Measurements from ENCODE around the gene GNAL. TPM values are rescaled to one million over a fixed set of nuclear protein-coding genes. Genes with fewer than 3 reads are reported as not detected.
A peak's percentile ranks its signal among the peaks of the same experiment; 100 is the strongest.
"Not testable (repeated sequence)": the region's sequence is repeated elsewhere in the genome, so short reads cannot be mapped to it uniquely, and the experiment has no call there.

The GNAL gene
- total RNA-seq, 2 experiments from 2014 or later: 0.05 TPM; not detected in 1

DNA sequence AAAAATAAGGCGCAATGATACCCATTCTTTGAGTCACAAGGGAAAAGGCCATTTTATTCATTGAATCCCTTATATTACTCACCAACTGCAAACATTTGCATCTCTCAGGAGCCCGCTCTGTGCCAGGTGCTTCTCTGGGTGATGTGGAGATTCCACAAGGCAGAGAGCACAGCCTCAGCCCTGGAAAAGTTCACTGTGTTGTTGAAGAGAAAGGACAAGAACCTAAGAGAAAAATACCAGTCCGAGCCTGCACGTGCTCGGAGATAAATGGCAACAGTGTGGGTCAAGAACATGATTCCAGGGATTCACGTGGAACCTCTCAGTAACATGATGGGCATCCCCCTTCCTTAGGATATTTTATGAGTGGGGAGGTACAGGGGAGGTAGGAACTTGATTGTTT lies 11.8 kb downstream of the GNAL start:
- H3K36me3 Mint-ChIP-seq (ENCODE audit: low read depth): no peaks in the 10 kb centered on the region
- intact Hi-C loops (cut with micrococcal nuclease): no loop called here
- no peaks in the 10 kb centered on the region for H3K4me1 Mint-ChIP-seq (ENCODE audit: low read depth)
- H3K4me3 Mint-ChIP-seq: no peak overlapping the region
- CTCF ChIA-PET: interaction anchor here (1.3 kb wide), 1 partner anchor 45 kb away, joined by 3 read pairs; no protein-coding TSS in a partner anchor
- DNase-seq: no peak
- H3K27me3 Mint-ChIP-seq (ENCODE audit: low read depth): peaks cover 15% of the 10 kb centered on the region
- no peak overlapping the region for H3K27ac Mint-ChIP-seq
- H3K9me3 Mint-ChIP-seq: no peaks in the 10 kb centered on the region

DNA sequence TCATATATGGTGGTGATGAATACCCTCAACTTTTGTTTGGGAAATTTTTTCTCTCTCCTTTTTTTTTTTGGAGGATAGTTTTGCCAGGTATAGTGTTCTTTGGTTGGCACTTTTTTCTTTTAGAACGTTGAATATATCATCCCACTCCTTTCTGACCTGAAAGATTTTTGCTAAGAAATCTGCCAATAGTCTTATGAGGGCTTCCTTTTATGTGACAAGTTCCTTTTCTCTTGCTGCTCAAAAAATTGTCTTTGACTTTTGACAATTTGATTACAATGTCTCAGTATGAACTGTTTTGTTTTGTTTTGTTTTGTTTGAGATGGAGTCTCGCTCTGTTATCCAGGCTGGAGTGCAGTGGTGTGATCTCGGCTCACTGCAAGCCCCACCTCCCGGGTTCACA lies 21.5 kb downstream of the GNAL start:
- CTCF ChIA-PET: no interaction called here
- H3K4me1 Mint-ChIP-seq (ENCODE audit: low read depth): no peaks in the 10 kb centered on the region
- DNase-seq: no peak
- peaks cover 18% of the 10 kb centered on the region for H3K27me3 Mint-ChIP-seq (ENCODE audit: low read depth)
- no peak overlapping the region for H3K27ac Mint-ChIP-seq
- peaks cover 4% of the 10 kb centered on the region for H3K9me3 Mint-ChIP-seq
- intact Hi-C loops (cut with micrococcal nuclease): no loop called here
- no peak overlapping the region for H3K4me3 Mint-ChIP-seq
- no peaks in the 10 kb centered on the region for H3K36me3 Mint-ChIP-seq (ENCODE audit: low read depth)

DNA sequence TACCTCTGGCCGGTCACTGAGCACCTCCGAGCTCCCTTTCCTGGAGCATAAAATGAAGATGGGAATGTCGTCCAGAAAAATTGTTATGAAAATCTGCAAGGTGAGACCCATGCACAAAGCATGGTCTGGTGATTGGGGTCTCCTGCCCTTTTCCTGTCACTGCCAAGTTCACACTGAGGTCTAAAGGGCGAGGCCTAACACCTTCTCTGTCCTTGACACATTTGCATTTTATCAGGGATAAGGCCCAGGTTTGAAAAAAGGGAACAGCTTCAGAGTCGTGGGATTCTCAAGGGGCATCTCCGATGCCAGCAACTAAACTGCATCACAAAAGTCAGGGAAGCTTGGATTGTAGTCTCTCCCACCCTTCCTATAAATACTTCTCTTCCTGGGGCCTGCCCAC lies 24.7 kb downstream of the GNAL start:
- CTCF ChIA-PET: no interaction called here
- Mint-ChIP-seq H3K4me1 (ENCODE audit: low read depth) (no peaks in the 10 kb centered on the region), H3K36me3 (ENCODE audit: low read depth) (no peaks in the 10 kb centered on the region), H3K4me3 (no peak overlapping the region), H3K27me3 (ENCODE audit: low read depth) (peaks cover 18% of the 10 kb centered on the region), H3K27ac (no peak overlapping the region), H3K9me3 (peaks cover 4% of the 10 kb centered on the region)
- no peak for DNase-seq
- intact Hi-C loops (cut with micrococcal nuclease): no loop called here

DNA sequence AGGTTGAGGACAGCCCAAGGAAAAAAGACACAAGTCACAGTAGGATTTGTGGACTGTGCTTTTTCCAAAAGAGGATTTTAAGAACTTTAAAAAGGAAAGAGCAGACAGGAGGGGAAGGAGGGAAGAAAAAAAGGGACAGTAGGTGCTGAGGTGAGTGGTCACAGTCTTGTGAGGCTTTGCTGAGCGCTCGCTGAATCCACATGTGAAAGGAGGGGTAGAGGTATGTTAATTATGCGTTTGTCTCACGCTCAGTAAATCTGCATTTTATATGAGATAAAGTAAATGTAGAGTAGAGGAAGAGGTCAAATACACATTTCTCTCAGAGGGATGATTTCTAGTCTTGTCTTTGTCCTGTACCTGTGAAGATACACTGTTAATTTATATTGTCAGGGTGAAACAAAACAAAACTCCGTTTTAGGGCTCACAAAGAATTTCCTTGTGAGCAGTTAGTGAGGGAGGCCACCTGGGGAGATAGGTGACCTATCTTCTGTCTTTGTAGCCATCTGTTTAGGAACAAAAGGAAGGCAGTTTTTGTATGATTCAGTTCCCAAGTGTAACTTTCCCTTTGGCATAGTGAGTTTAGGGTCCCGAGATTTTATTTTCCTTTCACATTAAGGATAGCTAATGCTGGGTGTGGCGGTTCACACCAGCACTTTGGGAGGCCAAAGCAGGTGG lies 25.3 kb downstream of the GNAL start:
- CTCF ChIA-PET: no interaction called here
- intact Hi-C loops (cut with micrococcal nuclease): no loop called here
- peaks cover 15% of the 10 kb centered on the region for H3K27me3 Mint-ChIP-seq (ENCODE audit: low read depth)
- H3K4me3 Mint-ChIP-seq: no peak overlapping the region
- H3K27ac Mint-ChIP-seq: no peak overlapping the region
- no peaks in the 10 kb centered on the region for H3K4me1 Mint-ChIP-seq (ENCODE audit: low read depth)
- peaks cover 2% of the 10 kb centered on the region for H3K9me3 Mint-ChIP-seq
- no peaks in the 10 kb centered on the region for H3K36me3 Mint-ChIP-seq (ENCODE audit: low read depth)
- no peak for DNase-seq

DNA sequence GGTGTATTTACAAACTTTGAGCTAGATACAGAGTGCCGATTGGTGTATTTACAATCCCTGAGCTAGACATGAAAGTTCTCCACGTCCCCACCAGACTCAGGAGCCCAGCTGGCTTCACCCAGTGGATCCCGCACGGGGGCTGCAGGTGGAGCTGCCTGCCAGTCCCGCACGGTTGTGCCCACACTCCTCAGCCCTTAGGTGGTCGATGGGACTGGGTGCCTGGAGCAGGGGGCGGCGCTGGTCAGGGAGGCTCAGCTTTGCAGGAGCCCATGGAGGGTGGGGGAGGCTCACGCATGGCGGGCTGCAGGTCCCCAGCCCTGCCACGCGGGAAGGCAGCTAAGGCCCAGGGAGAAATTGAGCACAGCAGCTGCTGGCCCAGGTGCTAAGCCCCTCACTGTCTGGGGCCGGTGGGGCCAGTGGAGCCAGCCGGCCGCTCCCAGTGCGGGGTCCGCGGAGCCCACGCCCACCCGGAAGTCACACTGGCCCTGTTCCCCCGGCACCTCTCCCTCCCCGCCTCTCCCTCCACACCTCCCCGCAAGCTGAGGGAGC lies 27.8 kb downstream of the GNAL start:
- intact Hi-C loops (cut with micrococcal nuclease); DNase-seq; H3K4me3 Mint-ChIP-seq; H3K9me3 Mint-ChIP-seq; H3K4me1 Mint-ChIP-seq (ENCODE audit: low read depth); H3K27ac Mint-ChIP-seq; H3K36me3 Mint-ChIP-seq (ENCODE audit: low read depth): not testable (repeated sequence)
- CTCF ChIA-PET: interaction anchor here (0.7 kb wide), 1 partner anchor 16 kb away, joined by 3 read pairs; no protein-coding TSS in a partner anchor
- H3K27me3 Mint-ChIP-seq (ENCODE audit: low read depth): peaks cover 13% of the 10 kb centered on the region

DNA sequence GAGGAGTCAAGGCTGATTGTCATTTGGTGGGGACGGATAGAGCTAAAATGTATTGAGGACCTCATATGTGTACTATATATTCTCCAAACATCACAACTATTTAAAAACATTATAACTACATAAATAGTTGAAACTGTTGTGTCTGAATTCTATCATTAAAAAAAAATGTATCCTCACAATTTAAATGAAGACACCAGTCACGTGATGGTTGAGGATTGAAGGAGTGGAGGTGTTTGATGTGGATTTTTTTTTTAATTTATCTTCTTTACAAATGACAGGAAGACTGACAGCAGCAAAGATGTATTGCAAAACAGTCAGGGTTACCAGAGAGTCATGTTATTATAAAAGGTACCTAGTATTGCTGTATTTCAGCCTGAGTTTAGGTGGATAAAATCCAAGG lies 30.0 kb downstream of the GNAL start:
- no peaks in the 10 kb centered on the region for H3K9me3 Mint-ChIP-seq
- no peaks in the 10 kb centered on the region for H3K36me3 Mint-ChIP-seq (ENCODE audit: low read depth)
- CTCF ChIA-PET: interaction anchor here (0.5 to 3.3 kb wide), 3 partner anchors 9 to 1152 kb away, joined by 3 to 11 read pairs (median 5); no protein-coding TSS in a partner anchor
- H3K4me1 Mint-ChIP-seq (ENCODE audit: low read depth): peaks cover 2% of the 10 kb centered on the region
- no peak overlapping the region for H3K4me3 Mint-ChIP-seq
- DNase-seq: no peak
- intact Hi-C loops (cut with micrococcal nuclease): no loop called here
- H3K27me3 Mint-ChIP-seq (ENCODE audit: low read depth): peaks cover 7% of the 10 kb centered on the region
- H3K27ac Mint-ChIP-seq: no peak overlapping the region

DNA sequence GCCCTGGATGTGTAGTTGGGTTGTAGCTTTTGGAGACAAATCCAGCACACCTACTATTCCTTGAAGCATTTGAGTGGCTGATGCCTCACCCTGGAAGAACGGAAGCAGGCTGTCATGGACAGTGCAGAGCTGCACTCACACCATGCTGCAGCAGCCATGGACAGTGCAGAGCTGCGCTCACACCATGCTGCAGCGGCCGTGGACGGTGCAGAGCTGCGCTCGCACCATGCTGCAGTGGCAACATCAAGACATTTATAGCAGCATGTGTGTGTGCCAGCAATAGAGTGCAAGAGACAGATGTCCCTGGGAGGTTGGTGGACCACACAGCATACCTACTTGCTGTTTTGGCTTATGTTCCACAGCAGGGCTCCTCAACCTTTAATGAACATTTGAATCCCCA lies 30.6 kb downstream of the GNAL start:
- H3K27ac Mint-ChIP-seq: no peak overlapping the region
- no peaks in the 10 kb centered on the region for H3K36me3 Mint-ChIP-seq (ENCODE audit: low read depth)
- no peaks in the 10 kb centered on the region for H3K9me3 Mint-ChIP-seq
- peaks cover under 1% of the 10 kb centered on the region for H3K27me3 Mint-ChIP-seq (ENCODE audit: low read depth)
- no peak overlapping the region for H3K4me3 Mint-ChIP-seq
- CTCF ChIA-PET: interaction anchor here (0.5 to 3.3 kb wide), 2 partner anchors 13 to 1152 kb away, joined by 5 to 11 read pairs; no protein-coding TSS in a partner anchor
- no peak for DNase-seq
- H3K4me1 Mint-ChIP-seq (ENCODE audit: low read depth): peaks cover 2% of the 10 kb centered on the region
- intact Hi-C loops (cut with micrococcal nuclease): no loop called here

DNA sequence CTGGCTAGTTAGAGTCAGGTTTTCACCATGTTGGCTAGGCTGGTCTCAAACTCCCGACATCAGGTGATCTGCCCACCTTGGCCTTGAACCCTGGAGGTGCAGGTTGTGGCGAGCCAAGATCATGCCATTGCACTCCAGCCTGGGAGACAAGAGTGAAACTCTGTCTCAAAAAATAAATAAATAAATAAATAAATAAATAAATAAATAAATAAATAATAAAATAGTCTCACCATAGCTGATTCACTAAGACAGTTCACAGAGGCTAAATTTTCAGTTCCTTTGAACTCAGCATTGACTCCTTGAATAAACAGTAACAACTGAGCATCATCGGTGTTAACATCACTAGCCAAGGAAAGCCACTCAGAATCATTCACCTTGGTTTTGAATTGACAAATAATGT lies 32.7 kb downstream of the GNAL start:
- Mint-ChIP-seq H3K36me3 (ENCODE audit: low read depth) (no peaks in the 10 kb centered on the region), H3K27me3 (ENCODE audit: low read depth) (no peaks in the 10 kb centered on the region), H3K4me3 (no peak overlapping the region), H3K27ac (no peak overlapping the region), H3K4me1 (ENCODE audit: low read depth) (peaks cover 2% of the 10 kb centered on the region), H3K9me3 (no peaks in the 10 kb centered on the region)
- DNase-seq: no peak
- CTCF ChIA-PET: interaction anchor here (1.1 to 3.3 kb wide), 2 partner anchors 11 to 14 kb away, joined by 3 to 11 read pairs; no protein-coding TSS in a partner anchor
- intact Hi-C loops (cut with micrococcal nuclease): no loop called here

DNA sequence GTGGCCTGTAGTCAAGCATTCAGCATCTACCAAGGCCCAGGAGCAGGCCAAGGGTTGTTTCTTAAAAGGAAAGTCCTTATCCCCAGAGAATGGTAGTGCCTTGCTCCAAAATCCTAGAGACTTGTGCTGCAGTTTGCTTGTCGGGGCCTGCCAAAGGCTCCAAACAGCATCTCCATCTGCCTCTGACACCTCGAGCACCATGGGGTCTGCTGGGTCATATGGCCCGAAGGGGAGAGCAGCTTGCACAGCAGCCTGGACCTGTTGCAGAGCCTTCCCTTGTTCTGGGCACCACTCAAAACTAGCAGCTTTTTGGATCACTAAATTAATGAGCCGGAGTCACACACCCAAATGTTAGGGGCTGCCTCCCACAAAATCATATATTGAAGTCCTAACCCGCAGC lies 35.7 kb downstream of the GNAL start:
- H3K27ac Mint-ChIP-seq: no peak overlapping the region
- CTCF ChIA-PET: no interaction called here

DNA sequence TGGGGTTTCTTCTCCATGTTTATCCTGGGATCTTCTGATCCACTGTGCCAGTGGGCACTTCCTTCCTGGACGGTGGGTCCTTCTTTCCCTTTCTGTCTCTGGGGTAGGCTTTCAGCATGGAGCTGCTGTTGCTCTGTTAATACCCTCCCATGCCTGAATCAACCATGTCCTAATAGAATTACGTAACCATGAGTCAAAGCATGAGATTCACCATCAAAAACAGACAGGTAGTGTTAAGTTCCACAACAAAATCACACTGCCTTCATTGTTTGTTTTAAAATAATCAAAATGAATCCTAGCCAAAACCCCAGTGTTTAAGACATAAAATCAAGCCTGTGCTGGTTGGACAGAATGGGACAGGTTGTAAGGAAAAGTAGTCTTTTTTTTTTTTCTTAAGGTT lies 37.5 kb downstream of the GNAL start:
- no peaks in the 10 kb centered on the region for H3K9me3 Mint-ChIP-seq
- no peaks in the 10 kb centered on the region for H3K4me1 Mint-ChIP-seq (ENCODE audit: low read depth)
- H3K27me3 Mint-ChIP-seq (ENCODE audit: low read depth): peaks cover 6% of the 10 kb centered on the region
- H3K4me3 Mint-ChIP-seq: no peak overlapping the region
- no peaks in the 10 kb centered on the region for H3K36me3 Mint-ChIP-seq (ENCODE audit: low read depth)
- intact Hi-C loops (cut with micrococcal nuclease): no loop called here
- DNase-seq: no peak
- H3K27ac Mint-ChIP-seq: no peak overlapping the region
- CTCF ChIA-PET: interaction anchor here (0.6 to 1.2 kb wide), 3 partner anchors 70 to 268 kb away, joined by 3 to 5 read pairs (median 3); no protein-coding TSS in a partner anchor

More for the DNA sequence above, 35.7 kb downstream of the GNAL start:
- Mint-ChIP-seq H3K36me3 (ENCODE audit: low read depth) (no peaks in the 10 kb centered on the region), H3K27me3 (ENCODE audit: low read depth) (peaks cover 6% of the 10 kb centered on the region), H3K4me1 (ENCODE audit: low read depth) (peaks cover 2% of the 10 kb centered on the region), H3K4me3 (no peak overlapping the region), H3K9me3 (no peaks in the 10 kb centered on the region)
- intact Hi-C loops (cut with micrococcal nuclease): no loop called here
- DNase-seq: no peak

DNA sequence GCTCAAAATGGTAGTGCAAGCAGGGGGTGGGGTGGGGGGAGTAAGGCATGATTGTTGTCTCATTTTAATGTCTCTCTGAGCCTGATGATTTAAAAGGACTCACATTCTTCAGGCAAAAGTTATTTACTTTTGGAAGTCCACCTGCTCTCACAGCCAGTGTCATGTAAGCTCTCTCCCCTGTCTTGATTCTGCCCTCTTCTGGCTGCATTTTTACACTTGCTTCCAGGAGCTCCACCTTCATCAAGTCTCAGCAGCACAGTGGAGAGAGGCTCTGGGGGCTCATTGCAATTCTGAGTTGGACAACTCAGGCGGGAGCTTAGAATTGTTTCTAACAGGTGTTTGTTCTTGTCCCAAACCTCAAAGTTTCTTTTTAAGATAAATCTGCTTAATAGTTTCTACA lies 39.2 kb downstream of the GNAL start:
- peaks cover 18% of the 10 kb centered on the region for H3K27me3 Mint-ChIP-seq (ENCODE audit: low read depth)
- intact Hi-C loops (cut with micrococcal nuclease): loop anchor here (1.0 kb wide), 1 partner anchor 73 kb away; no protein-coding TSS in a partner anchor
- peaks cover 2% of the 10 kb centered on the region for H3K4me1 Mint-ChIP-seq (ENCODE audit: low read depth)
- H3K36me3 Mint-ChIP-seq (ENCODE audit: low read depth): no peaks in the 10 kb centered on the region
- no peak for DNase-seq
- no peak overlapping the region for H3K27ac Mint-ChIP-seq
- H3K4me3 Mint-ChIP-seq: no peak overlapping the region
- CTCF ChIA-PET: interaction anchor here (0.9 to 1.9 kb wide), 4 partner anchors 10 to 321 kb away, joined by 3 to 16 read pairs (median 3); no protein-coding TSS in a partner anchor
- H3K9me3 Mint-ChIP-seq: no peaks in the 10 kb centered on the region

DNA sequence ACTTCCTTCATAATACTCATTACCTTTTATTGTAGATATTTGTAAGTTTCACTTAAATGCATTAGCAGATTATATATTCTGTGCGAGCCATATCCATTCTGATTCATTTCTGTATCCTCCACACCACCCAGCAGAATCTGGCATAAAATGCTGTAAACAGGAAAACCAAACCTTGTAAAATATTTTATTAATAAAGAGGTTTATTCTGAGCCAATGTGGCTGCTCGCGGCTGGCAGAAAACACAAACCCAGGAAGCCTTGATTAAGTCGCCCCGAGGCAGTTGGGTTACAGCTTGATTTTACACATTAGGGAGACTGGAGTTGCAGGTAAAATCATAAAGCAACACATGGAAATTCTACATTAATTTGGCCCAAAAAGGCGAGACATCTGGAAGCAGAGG lies 40.5 kb downstream of the GNAL start:
- CTCF ChIA-PET: no interaction called here
- no peak overlapping the region for H3K4me3 Mint-ChIP-seq
- DNase-seq: no peak
- peaks cover 18% of the 10 kb centered on the region for H3K27me3 Mint-ChIP-seq (ENCODE audit: low read depth)
- H3K9me3 Mint-ChIP-seq: no peaks in the 10 kb centered on the region
- intact Hi-C loops (cut with micrococcal nuclease): no loop called here
- H3K27ac Mint-ChIP-seq: no peak overlapping the region
- H3K36me3 Mint-ChIP-seq (ENCODE audit: low read depth): no peaks in the 10 kb centered on the region
- H3K4me1 Mint-ChIP-seq (ENCODE audit: low read depth): peaks cover 2% of the 10 kb centered on the region

DNA sequence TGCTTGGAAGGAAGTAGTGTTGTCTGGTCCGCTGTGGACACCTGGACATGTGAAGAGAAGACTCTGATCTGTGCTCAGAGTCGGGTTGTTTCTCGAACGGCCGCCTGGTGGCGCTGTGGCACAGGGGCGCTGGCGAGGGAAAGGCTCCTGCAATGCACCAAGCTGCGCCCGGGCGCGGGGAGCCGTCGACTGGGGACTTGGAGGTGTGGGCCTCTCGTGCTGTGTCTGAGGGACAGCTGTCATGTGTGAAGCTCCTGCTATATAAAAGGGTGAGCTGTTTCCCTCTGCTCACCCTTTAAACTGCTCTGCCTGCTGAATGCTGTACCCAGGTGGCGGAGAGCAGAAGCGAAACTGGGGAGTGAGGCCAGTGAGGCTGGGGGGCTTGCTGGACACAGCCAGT lies 44.0 kb downstream of the GNAL start:
- intact Hi-C loops (cut with micrococcal nuclease): loop anchor here (1.0 kb wide), 5 partner anchors 118 to 305 kb away; partner anchors contain the start of gene CHMP1B

More for the DNA sequence above, 44.0 kb downstream of the GNAL start:
- H3K36me3 Mint-ChIP-seq (ENCODE audit: low read depth): no peaks in the 10 kb centered on the region
- H3K27ac Mint-ChIP-seq: no peak overlapping the region
- DNase-seq: peak; percentile 79
- no peaks in the 10 kb centered on the region for H3K9me3 Mint-ChIP-seq
- H3K27me3 Mint-ChIP-seq (ENCODE audit: low read depth): peaks cover 20% of the 10 kb centered on the region
- no peak overlapping the region for H3K4me3 Mint-ChIP-seq
- CTCF ChIA-PET: interaction anchor here (0.6 to 3.1 kb wide), 25 partner anchors 9 to 306 kb away, joined by 3 to 15 read pairs (median 5); no protein-coding TSS in a partner anchor
- peaks cover 2% of the 10 kb centered on the region for H3K4me1 Mint-ChIP-seq (ENCODE audit: low read depth)

Measured in activated naive CD4-positive, alpha-beta T cell treated with anti-CD3 and anti-CD28 coated beads for 36 hours (primary cell).